H1 (cell line): Measurements from ENCODE around the gene MISFA.

Experiments
- BCL11A ChIP-seq, 2 experiments: IDR thresholded peaks; one replicate each; pipeline ENCODE4 v1.6.1; 2011; ENCODE audit warnings: low read depth in 2 of 2, low read length in 2 of 2, mild to moderate bottlenecking in 2 of 2
- CBX5 ChIP-seq: fragments of 300-800, 300-1000 bp; sonication (generic); IDR thresholded peaks from 2 replicates; pipeline ENCODE4 v1.7.1; 2016; ENCODE audit warnings: antibody characterized with exemption, low read length, low read depth
- EZH2 ChIP-seq: fragments of 200-600 bp; sonication (generic); IDR thresholded peaks from 2 replicates; pipeline ENCODE4 v1.7.1; 2012; ENCODE audit warnings: low read depth, mild to moderate bottlenecking, moderate library complexity, low read length, inconsistent platforms; ENCODE audit not compliant: severe bottlenecking
- FOSL1 ChIP-seq: IDR thresholded peaks from 2 replicates; pipeline ENCODE4 v1.6.1; 2011; ENCODE audit warnings: mild to moderate bottlenecking, low read depth, low read length, moderate library complexity; ENCODE audit not compliant: insufficient read depth
- MAFK ChIP-seq: IDR thresholded peaks from 2 replicates; pipeline ENCODE4 v1.6.1; 2012; ENCODE audit warnings: low read depth, mild to moderate bottlenecking, improper control_type of control experiment, low read length
- MAX ChIP-seq: IDR thresholded peaks from 2 replicates; pipeline ENCODE4 v1.6.1; 2012; ENCODE audit warnings: inconsistent platforms
- POLR2A ChIP-seq, 2 experiments: IDR thresholded peaks; 1 replicate in 1 of 2; 2 replicates in 1 of 2; pipeline ENCODE4 v1.6.1; 2011; ENCODE audit warnings: low read depth in 2 of 2, low read length in 2 of 2, mild to moderate bottlenecking in 2 of 2; ENCODE audit errors: control extremely low read depth in 1 of 2
- POLR2AphosphoS5 ChIP-seq: IDR thresholded peaks from 2 replicates; pipeline ENCODE4 v1.6.1; 2011; ENCODE audit warnings: low read depth, low read length
- RNF2 ChIP-seq: fragments of 200-900, 300-1000 bp; sonication (generic); IDR thresholded peaks from 2 replicates; pipeline ENCODE4 v1.7.1; 2016; ENCODE audit warnings: borderline replicate concordance, low read depth, mild to moderate bottlenecking, antibody characterized with exemption, low read length; ENCODE audit not compliant: poor library complexity, severe bottlenecking; ENCODE audit errors: missing control alignments
- SIN3A ChIP-seq, 2 experiments: IDR thresholded peaks in 1 of 2; conservative IDR thresholded peaks in 1 of 2; 2 replicates each; pipeline ENCODE4 v1.6.1; 2011 to 2012; ENCODE audit warnings: low read length in 2 of 2, improper control_type of control experiment in 1 of 2, low read depth in 1 of 2, mild to moderate bottlenecking in 1 of 2
- YY1 ChIP-seq: IDR thresholded peaks from 2 replicates; pipeline ENCODE4 v1.6.1; 2011; ENCODE audit warnings: low read depth, mild to moderate bottlenecking, low read length
- ZNF274 ChIP-seq: IDR thresholded peaks from 2 replicates; pipeline ENCODE4 v1.7.0; 2012; ENCODE audit warnings: low read length, borderline replicate concordance; ENCODE audit errors: extremely low read depth
- TF ChIP-seq, protein P1 (sequence below), 3 experiments: IDR thresholded peaks; 1 replicate in 2 of 3; 2 replicates in 1 of 3; pipeline versions ENCODE4 v1.5.1 to v1.6.1; 2011; ENCODE audit warnings: low read length in 3 of 3, mild to moderate bottlenecking in 3 of 3, inconsistent platforms in 2 of 3, low read depth in 1 of 3, moderate library complexity in 1 of 3; ENCODE audit not compliant: insufficient read depth in 1 of 3; ENCODE audit errors: control extremely low read depth in 1 of 3
- TF ChIP-seq, protein P2 (sequence below): IDR thresholded peaks from 2 replicates; pipeline ENCODE4 v1.6.1; 2012; ENCODE audit warnings: inconsistent platforms

DNA sequence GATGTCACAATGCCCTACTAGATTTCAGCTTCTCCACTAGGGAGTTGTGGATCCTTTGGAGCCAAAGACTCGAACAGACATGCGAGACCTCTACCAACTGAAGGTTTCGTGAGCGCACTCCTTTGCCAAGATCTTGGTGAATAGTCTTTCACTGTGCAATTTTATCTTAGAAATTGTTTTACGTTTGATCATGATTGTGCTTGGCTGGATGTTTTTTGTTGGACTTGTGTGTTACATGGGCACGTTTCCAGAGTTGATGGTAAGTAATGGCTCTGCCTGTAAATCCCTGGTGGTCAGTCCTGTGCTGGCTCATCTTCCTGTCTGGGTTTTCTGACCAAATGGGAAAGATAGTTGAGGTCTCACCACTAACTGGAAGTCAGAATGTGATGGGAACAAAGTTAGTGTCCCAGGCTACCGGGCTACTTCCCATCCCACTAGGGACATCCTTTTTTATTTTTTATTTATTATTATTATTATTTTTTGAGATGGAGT is at the start of gene MISFA:
- TF ChIP-seq EZH2, result no peak
- TF ChIP-seq POLR2A (IDR thresholded peaks at IDR 0.05; ENCODE audit: control extremely low read depth in 1 of 2, low read depth in 2 of 2, low read length in 2 of 2), result no peak
- TF ChIP-seq, protein P1, sequence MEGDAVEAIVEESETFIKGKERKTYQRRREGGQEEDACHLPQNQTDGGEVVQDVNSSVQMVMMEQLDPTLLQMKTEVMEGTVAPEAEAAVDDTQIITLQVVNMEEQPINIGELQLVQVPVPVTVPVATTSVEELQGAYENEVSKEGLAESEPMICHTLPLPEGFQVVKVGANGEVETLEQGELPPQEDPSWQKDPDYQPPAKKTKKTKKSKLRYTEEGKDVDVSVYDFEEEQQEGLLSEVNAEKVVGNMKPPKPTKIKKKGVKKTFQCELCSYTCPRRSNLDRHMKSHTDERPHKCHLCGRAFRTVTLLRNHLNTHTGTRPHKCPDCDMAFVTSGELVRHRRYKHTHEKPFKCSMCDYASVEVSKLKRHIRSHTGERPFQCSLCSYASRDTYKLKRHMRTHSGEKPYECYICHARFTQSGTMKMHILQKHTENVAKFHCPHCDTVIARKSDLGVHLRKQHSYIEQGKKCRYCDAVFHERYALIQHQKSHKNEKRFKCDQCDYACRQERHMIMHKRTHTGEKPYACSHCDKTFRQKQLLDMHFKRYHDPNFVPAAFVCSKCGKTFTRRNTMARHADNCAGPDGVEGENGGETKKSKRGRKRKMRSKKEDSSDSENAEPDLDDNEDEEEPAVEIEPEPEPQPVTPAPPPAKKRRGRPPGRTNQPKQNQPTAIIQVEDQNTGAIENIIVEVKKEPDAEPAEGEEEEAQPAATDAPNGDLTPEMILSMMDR (IDR thresholded peaks at IDR 0.05; ENCODE audit: control extremely low read depth in 1 of 3, insufficient read depth in 1 of 3, low read depth in 1 of 3, low read length in 3 of 3), result no peak
- TF ChIP-seq RNF2, result no peak
- no peak for TF ChIP-seq POLR2AphosphoS5
- TF ChIP-seq MAX, result no peak
- no peak for TF ChIP-seq FOSL1
- no peak for TF ChIP-seq YY1
- TF ChIP-seq, protein P2, sequence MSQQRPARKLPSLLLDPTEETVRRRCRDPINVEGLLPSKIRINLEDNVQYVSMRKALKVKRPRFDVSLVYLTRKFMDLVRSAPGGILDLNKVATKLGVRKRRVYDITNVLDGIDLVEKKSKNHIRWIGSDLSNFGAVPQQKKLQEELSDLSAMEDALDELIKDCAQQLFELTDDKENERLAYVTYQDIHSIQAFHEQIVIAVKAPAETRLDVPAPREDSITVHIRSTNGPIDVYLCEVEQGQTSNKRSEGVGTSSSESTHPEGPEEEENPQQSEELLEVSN, result no peak
- TF ChIP-seq CBX5, result no peak
- no peak for TF ChIP-seq BCL11A (IDR thresholded peaks at IDR 0.05; ENCODE audit: low read depth in 2 of 2, low read length in 2 of 2)
- no peak for TF ChIP-seq ZNF274
- no peak for TF ChIP-seq MAFK
- TF ChIP-seq SIN3A (conservative IDR thresholded peaks at IDR 0.05 in 1 of 2, IDR thresholded peaks at IDR 0.05 in 1 of 2; ENCODE audit: low read depth in 1 of 2, low read length in 2 of 2), result no peak
